A204.1 (cell line): Measurements from ENCODE around the gene HSPA1B.
"Not testable (repeated sequence)": the region's sequence is repeated elsewhere in the genome, so short reads cannot be mapped to it uniquely, and the experiment has no call there.

Experiments
- FAIRE-seq: peaks from 2 replicates; lab custom pipeline; 2012; peaks lifted over from hg19 to GRCh38; lab: Jason Lieb, UNC

The HSPA1B gene

DNA sequence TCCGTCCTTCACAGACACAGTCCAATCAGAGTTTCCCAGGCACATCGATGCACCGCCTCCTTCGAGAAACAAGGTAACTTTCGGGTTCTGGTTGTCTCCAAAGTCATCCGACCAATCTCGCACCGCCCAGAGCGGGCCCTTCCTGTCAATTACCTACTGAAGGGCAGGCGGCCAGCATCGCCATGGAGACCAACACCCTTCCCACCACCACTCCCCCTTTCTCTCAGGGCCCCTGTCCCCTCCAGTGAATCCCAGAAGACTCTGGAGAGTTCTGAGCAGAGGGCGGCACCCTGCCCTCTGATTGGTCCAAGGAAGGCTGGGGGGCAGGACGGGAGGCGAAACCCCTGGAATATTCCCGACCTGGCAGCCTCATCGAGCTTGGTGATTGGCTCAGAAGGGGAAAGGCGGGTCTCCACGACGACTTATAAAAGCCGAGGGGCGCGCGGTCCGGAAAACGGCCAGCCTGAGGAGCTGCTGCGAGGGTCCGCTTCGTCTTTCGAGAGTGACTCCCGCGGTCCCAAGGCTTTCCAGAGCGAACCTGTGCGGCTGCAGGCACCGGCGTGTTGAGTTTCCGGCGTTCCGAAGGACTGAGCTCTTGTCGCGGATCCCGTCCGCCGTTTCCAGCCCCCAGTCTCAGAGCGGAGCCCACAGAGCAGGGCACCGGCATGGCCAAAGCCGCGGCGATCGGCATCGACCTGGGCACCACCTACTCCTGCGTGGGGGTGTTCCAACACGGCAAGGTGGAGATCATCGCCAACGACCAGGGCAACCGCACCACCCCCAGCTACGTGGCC, at the start of gene HSPA1B:
Gene HSPA1B (plus strand): TSS at position 453 of the 794 bp plus-strand sequence. CDS start 213 bp downstream, at position 666.
- peak; percentile 97 for FAIRE-seq

DNA sequence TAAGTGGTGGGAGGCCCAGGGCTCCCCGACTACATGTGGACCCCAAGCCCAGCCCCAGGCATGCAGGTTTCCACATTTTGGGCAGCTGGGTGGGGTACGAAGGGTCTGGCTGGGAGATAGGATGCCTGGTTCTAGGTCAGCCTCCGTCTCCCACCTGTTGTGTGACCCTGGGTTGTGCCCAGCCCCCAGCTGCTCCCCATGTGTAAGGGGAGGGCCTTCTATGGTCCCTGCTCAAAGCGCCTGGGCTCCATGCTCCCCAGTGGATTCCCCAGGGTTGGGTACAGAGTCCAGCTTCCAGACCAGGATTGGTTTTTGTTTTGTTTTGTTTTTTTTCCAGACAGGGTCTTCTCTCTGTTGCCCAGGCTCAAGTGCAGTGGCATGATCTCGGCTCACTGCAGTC, 49.3 kb upstream of the HSPA1B start:
- no peak for FAIRE-seq

DNA sequence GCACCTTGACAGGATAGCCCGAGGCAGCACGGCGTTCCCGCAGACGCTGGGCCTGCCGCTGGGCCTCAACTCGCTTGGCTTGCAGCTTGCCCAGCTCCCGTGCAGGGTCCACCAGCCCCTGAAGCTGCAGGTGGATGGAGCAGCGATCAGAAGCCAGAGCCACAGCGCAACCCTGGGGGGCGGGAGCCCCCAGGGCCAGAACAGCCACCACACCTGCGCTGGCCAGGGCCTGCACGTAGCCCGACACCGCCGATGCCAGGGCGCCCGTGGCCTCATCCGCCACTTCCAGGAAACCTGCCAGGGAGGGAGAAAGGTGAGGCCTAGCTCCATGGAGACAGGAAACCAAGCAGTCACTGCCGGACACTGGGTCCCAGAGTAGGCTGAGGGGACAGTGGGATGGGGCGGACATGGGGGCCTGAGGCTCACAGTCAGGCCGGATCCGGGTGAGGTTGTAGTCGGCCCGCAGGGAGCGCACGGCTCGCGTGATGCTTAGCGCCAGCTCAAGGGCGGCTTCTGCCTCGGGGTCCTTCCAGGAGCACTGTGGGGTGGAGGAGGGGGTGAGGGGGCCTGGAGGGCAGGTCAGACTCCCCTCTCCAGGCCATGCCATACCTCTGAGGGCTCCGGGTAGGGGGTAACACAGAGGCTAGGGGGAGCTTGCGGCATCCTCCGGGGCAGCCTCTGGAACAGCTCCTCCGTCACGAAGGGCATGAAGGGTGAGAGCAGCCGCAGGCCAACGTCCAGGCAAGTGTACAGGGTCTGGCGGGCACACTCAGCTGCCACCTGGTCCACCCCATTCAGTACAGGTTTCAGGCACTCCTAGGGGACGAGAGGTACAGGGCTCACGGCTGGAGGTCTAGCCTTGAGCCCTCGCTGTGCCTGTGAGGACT, 48.3 kb upstream of the HSPA1B start:
- FAIRE-seq: no peak

DNA sequence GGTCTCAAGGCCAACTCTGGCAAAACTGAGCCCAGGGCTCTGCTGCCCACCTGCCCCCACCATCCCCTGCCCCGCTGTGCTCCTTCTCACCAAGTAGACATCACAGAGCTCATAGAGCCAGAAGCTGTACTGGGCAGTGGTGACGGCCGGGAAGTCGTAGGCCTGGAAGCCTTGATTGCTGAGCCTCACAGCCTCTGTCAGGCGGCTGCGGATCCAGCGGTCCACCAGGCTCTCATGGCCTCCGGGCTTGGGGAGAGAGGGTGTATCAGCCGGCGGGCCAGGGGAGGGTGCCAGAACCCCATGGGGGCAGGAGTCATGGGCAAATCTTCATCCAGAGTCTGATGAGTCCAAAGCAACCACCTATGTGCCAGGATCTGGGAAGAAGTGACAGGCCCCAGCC, 47.6 kb upstream of the HSPA1B start:
- no peak for FAIRE-seq

DNA sequence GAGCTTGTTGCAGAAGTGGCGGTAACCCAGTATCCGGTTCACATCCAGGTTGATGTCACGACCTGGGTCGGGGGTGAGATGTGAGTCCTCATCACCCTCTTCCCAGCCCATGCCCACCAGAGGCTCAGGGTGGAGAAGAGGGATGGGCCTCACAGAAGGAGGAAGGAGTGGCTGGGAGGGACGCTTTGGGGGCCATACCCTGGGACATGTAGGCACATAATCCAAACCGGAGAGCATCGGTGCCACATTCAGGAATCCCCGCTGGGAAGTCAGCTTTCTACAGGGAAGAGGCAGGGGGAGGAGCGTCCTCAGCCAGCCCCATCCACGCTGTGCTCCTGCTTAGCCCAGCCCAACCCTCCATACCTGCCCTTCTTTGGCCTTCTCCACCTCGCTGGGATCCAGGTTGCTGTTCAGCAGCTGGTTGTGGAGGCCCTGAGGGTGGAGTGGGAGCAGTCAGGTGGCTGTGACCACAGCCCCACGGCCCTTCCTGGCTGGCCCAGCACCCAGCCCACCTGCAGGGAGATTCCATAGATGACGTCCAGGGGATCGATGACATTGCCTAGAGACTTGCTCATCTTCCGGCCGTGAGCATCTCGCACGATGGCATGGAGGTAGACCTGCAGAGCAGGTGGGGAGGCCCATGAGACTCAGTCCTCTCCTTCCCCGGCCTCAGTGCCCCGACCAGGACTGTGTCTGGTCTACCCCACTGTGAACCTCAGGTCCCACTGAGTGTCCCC, 46.9 kb upstream of the HSPA1B start:
- no peak for FAIRE-seq

DNA sequence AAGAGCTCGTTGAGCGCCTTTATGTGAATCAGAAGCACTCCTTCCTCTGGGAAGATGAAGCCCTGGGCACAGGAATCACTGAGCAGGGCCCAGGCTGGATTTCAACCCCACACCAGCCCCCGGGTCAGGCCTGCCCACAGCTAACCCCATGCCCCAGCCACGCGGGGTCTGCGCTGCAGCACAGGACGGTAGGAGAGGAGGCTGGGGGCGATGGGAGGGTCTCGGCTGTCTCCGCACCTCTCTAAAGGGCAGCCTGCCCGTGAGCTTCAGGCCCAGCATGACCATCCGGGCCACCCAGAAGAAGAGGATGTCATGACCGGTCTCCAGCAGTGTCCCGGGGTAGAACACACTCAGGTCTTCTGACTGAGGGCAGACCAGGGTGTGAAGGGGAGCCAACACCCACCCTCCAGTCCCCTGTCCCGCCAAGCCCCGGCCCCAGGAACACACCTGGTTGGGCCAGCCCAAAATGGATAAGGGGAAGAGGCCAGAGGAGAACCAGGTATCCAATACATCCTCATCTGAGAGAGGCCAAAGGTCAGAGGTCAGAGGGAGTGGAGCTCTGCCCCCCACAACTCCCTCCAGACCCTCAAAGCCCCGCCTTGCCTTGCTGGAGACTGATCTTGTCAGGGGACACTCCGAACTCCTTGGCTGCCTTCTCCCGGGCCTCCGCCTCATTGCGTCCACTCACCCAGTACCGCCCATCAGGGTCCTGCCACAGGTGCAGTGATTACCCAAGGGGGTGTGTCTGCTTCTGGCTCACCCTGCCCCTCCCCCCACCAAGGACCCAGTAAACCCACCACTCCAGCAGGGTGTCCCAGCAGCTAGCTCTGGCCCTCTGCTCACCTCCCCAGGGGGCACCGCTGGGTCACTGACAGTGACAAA, 46.1 kb upstream of the HSPA1B start:
- no peak for FAIRE-seq

DNA sequence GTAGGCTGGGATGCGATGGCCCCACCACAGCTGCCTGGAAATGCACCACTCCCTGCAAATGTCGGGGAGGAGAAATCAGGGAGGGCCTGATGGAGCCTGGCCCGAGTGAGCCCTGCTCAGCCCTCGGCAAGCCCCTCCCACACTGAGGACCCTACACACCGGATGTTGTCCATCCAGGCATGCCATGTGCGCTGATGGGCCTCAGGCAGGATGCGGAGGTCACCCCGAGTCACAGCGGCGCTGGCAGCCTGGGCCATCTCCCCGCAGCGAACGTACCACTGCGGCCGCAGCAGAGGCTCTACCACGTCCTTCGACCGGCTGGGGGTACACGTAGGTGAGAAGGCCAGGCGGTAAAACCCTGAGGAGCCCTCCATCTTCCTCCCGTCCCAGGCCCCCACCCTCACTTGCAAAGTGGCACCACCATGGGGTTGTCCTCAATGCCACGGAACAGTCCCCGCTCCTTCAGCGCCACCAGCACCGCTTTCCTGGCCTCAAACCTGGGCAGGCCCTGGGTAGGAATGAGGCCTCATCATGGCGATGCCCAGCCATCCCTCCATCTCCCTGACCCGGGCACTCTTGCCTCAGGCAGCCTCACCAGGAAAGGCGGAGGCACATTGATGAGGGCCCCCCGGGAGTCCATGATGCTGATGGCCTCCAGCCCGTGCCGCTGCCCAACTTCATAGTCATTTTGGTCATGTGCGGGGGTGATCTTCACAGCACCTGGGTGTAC, 45.2 kb upstream of the HSPA1B start:
- FAIRE-seq: no peak

DNA sequence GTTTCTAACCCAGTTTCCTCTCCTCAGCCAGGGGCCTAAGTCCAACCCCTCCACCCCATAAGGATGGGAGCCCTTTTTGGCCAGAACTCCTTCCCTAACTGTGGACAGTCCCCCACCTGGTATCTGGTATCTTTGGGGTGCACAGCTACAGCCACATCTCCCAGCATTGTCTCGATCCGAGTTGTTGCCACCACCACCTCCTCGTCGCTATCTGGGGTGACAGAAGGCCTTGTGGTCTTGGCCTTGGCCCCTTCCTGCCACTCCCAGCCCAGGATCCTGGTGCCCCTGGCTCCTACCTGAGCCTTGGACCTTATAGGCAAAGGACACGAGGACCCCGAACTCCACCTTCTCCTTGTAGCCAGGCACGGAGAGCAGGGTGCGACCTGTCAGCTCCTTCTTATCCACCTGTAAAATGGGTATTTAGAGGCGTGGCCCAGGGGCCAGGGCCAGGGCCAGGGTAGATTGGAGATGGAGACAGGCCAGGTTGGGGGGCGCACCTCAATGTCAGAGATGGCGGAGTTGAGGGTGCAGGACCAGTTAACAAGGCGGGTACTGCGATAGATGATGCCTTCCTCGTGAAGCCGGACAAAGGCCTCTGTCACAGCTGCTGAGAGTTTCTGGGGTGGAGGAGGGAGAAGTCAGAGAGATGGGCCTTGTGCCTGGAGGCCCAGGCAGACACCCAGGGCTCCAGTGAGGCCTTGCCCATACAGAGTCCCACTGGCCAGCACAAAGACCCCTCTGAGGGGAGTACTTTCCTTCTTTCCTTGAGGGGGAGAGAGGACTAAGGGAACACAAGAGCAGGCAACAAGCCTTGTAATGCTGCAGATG, 43.2 kb upstream of the HSPA1B start:
- FAIRE-seq: no peak

DNA sequence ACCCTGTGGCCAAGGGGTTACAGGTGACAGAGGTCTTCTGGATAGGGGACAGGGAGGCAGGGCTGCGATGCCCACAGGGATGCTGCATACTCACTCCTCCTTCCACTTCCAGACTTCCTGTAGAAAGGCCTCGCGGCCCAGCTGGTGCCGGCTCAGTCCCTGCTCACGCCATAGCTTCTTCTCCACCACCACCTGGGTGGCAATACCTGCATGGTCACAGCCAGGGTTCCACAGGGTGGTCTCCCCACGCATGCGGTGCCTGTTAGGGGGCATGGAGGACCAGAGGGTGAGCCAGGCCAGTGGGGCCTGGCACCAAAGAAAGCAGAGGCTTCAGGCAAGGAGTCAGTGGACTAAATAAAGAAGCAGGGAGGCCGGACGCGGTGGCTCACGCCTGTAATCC, 42.1 kb upstream of the HSPA1B start:
- FAIRE-seq: no peak

DNA sequence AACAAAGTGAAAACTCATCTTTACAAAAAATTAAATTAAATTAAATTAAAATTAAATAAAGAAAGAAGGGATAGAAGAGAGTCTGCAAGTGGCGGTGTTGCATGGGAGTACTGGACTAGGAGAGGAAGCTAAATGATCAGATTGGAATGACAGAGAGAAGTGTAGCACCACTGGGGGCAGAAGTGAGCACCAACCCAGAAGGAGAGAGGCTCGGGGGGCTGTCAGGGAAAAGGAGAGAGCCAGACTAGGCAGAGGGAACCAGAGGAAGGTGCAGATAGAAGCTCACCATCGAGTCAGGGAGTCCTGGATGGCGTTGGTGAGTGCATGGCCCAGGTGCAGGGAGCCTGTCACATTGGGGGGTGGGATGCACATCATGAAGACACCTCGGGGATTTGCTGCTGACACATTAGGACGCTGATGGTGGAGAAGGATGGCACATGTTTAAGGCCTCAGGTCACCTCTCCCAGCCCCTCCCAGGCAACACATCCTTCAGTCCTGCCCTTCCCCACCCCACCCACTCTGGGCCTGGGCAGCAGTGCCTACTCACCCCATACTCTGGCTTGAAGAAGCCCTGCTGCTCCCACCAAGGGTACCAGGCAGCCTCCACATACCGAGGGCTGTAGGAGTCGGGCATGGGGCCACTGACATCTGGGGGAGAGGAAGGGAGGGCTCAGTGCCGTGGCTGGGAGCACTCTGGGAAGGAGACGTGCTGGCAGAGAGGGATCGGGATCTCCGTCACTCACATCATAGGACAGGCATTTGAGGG, 36.0 kb upstream of the HSPA1B start:
- no peak for FAIRE-seq

DNA sequence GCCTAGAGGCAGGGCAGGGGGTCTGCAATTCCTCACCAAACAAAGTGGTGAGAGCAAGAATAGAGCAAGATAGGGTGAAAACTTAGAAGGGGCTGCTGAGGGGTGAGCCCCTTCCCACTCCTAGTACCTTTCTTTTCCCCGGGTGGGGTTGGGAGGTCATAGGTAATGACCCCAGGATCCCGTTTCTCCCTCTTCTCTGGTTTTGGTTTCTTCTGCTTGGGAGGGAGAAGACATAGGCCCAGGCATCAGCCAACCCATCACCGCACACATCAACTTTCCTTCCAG, 35.5 kb upstream of the HSPA1B start:
- FAIRE-seq: no peak

DNA sequence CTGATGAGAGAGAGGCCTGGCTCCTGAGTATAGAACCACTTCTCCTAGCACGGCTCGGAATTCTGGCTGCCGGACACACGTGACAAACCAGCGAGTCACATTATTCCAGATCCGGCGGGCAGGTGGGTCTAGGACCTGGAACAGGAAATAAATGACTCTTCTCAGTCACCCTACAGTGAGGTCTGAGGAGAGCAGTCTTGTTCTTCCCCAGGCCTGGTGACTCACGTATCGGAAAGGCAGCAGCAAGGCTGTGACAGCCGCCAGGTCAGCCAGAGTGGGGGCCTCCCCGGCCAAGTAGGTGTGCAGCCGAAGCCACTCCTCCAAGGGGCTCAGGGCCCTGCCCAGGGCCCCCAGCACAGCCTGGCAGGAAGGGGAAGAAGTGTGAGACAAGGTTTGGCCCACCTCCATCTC, 34.8 kb upstream of the HSPA1B start:
- no peak for FAIRE-seq

DNA sequence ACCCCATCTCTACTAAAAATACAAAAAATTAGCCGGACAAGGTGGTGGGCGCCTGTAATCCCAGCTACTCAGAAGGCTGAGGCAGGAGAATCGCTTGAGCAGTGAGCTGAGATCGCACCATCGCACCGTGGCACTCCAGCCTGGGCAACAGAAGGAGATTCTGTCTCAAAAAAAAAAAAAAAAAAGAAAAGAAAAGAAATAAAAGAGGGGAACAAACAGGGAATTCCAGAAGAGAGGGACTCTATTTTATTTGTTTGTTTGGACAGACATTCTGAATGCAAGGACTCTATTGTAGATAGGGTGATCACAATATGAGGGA, 33.7 kb upstream of the HSPA1B start:
- not testable (repeated sequence) for FAIRE-seq

DNA sequence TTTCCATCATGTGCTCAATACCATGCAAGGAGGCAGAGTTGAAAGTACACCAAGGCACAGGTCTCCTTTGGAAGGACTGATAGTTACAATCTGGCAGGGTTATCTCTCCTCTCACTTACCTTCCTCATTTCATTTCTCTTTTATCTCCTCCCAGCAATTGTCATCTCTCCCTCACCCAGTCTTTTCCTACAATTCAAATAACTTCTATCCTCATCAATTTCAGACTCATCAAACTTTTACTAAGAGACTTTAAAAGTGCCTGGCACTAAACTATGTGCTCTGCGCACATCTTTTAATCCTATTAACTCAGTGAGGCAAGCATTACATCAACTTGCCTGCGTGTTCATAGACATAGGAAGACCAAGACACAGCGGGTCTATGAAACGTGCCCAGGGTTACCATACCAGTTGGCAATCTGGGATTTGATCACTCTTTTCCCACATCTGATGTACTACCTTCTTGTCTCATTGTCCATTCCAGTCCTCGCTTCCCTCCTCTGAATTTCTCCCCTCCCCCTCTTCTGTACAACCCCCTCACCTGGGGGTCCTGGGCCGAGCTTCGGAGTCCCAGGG, 33.2 kb upstream of the HSPA1B start:
- no peak for FAIRE-seq

DNA sequence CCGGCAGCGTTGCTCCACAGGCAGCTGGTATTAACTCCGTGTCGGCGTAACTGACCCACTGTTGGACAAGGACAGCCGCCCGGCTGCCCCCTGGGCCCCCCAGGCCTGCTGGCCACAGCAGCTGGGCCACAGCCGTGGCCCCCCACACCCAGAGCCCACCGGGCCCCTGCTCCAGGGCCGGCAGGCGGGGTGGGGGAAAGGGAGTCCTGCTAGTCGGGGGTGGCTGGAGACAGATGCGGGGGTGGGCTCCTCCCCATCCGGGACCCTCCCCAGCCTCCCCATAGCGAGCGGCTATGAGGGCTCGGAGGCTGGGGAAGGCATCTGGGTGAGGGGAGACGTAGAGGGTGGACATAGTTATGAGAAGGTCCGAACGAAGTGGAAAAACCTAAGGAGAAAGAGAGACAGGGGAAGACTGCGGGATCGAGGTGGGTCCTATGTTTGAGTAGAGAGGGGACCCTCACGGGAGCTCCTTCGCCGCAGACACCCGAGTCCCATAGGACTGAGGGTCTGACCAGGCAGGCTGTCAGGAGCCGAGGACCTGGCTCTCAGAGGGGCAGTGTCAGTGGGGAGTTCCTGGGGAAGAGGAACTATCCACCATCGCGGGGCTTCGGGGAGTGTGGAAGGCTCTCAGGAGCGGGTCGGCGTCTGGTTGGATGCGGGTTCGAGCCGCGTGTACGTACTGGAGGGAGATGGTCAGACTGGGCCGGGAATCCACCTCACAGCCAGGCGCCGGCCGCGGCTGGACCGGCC, 32.5 kb upstream of the HSPA1B start:
- FAIRE-seq: no peak

DNA sequence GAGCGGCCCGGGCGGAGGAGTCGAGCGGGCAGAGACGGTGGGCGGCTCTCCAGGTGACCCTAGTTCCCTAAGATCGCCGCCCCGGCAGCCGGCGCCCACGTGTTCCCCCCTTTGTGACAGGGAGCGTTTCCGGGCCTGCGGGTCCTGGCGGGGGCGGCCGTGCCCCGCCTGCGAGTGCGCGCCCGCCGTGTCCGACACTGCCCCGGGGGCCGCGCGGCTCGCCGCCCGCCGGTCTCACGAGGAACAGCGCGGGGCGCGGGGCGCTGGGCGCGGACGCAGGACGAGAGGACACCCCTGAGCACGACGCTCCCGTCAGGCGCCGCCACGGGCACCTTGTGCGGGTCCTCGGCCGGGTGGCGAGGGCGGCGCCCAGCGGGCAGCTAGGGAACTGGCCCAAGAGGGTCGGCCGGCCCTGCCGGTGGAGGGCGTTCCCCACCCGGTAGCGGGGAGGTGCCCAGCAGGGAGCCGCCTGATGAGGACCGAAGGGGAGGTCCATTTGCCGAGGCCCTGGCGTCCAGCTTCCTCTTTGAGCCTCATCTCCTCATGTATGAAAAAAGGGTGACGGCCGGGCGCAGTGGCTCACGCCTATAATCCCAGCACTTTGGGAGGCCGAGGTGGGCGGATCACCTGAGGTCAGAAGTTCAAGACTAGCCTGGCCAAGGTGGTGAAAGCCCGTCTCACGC, 31.8 kb upstream of the HSPA1B start, which contains the start of gene VARS1:
Gene VARS1 (minus strand): TSS at position 137 of the 683 bp plus-strand sequence. CDS start 535 bp downstream, outside the sequence.
- FAIRE-seq: no peak

DNA sequence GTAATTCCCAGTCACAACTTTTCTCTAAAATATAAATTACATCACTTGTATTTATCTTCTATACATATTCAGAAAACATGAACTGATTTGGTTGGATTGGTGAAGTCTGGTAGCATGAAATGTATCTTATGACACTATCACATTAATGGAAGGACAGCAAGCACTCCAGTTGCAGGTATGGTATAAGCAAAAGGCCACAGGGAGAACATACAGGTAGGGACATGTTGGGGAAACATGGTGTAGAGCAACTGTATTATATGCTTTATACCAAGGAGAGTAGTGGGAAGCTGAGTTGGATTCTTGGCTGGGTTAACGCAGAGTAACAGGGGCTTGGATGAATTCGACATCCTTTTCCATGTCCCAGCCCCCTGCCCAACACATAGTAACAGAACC, 30.5 kb upstream of the HSPA1B start:
- FAIRE-seq: no peak

DNA sequence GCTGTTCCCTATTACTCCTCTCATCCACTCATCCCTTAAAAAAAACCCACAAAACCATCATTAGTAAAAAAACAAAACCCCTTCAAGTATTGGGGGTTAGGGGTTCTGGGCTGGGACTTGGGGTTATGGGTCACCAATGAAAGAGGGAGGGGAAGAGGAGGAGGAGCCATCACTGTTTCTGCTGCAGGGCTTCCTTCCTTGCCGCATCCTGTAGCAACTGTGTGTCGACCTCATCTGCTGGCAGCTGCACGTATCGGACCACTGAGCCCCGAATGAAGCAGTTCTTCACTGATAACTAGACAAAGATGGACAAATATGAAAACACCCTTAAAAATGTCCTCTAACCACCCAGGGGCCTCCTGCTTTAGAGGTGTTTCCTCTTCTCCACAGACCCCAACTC, 29.9 kb upstream of the HSPA1B start:
- no peak for FAIRE-seq
